ENCODE results near the gene CADM1. TPM values are rescaled to one million over a fixed set of nuclear protein-coding genes. Genes with fewer than 3 reads are reported as not detected.

Gene CADM1
- total RNA-seq, 1 donor from 2014 or later: 1.7 TPM

- Mint-ChIP-seq H3K9me3 (no peaks in the 10 kb centered on the region), H3K4me1 (ENCODE audit: low read depth) (no peaks in the 10 kb centered on the region), H3K27ac (no peak overlapping the region), H3K27me3 (ENCODE audit: low read depth) (no peaks in the 10 kb centered on the region), H3K4me3 (ENCODE audit: low read depth) (no peak overlapping the region), H3K36me3 (ENCODE audit: low read depth) (no peaks in the 10 kb centered on the region)
- no peak for DNase-seq (ENCODE audit: low spot score)
- intact Hi-C loops (cut with micrococcal nuclease): no loop called here
These were observed 42.1 kb downstream of the CADM1 start for GRCh38 chr11:115462004-115462541.

GRCh38 chr11:115460512-115460911 lies 43.7 kb downstream of the CADM1 start:
- no peaks in the 10 kb centered on the region for H3K9me3 Mint-ChIP-seq
- no peaks in the 10 kb centered on the region for H3K27me3 Mint-ChIP-seq (ENCODE audit: low read depth)
- H3K27ac Mint-ChIP-seq: no peak overlapping the region
- H3K4me1 Mint-ChIP-seq (ENCODE audit: low read depth): no peaks in the 10 kb centered on the region
- intact Hi-C loops (cut with micrococcal nuclease): no loop called here
- H3K4me3 Mint-ChIP-seq (ENCODE audit: low read depth): no peak overlapping the region
- no peaks in the 10 kb centered on the region for H3K36me3 Mint-ChIP-seq (ENCODE audit: low read depth)
- DNase-seq (ENCODE audit: low spot score): no peak

- Mint-ChIP-seq H3K27me3 (ENCODE audit: low read depth) (no peaks in the 10 kb centered on the region), H3K36me3 (ENCODE audit: low read depth) (no peaks in the 10 kb centered on the region), H3K27ac (no peak overlapping the region), H3K4me3 (ENCODE audit: low read depth) (no peak overlapping the region), H3K4me1 (ENCODE audit: low read depth) (no peaks in the 10 kb centered on the region), H3K9me3 (no peaks in the 10 kb centered on the region)
- no peak for DNase-seq (ENCODE audit: low spot score)
- intact Hi-C loops (cut with micrococcal nuclease): no loop called here
These were observed 44.7 kb downstream of the CADM1 start for GRCh38 chr11:115459563-115459962.

GRCh38 chr11:115458877-115459276 lies 45.3 kb downstream of the CADM1 start:
- no peak overlapping the region for H3K27ac Mint-ChIP-seq
- no peaks in the 10 kb centered on the region for H3K9me3 Mint-ChIP-seq
- no peaks in the 10 kb centered on the region for H3K36me3 Mint-ChIP-seq (ENCODE audit: low read depth)
- no peaks in the 10 kb centered on the region for H3K27me3 Mint-ChIP-seq (ENCODE audit: low read depth)
- H3K4me3 Mint-ChIP-seq (ENCODE audit: low read depth): no peak overlapping the region
- no peaks in the 10 kb centered on the region for H3K4me1 Mint-ChIP-seq (ENCODE audit: low read depth)
- intact Hi-C loops (cut with micrococcal nuclease): no loop called here
- no peak for DNase-seq (ENCODE audit: low spot score)

- no peak overlapping the region for H3K4me3 Mint-ChIP-seq (ENCODE audit: low read depth)
- no peaks in the 10 kb centered on the region for H3K36me3 Mint-ChIP-seq (ENCODE audit: low read depth)
- no peak for DNase-seq (ENCODE audit: low spot score)
- H3K9me3 Mint-ChIP-seq: no peaks in the 10 kb centered on the region
- intact Hi-C loops (cut with micrococcal nuclease): no loop called here
- no peaks in the 10 kb centered on the region for H3K4me1 Mint-ChIP-seq (ENCODE audit: low read depth)
- H3K27ac Mint-ChIP-seq: no peak overlapping the region
- no peaks in the 10 kb centered on the region for H3K27me3 Mint-ChIP-seq (ENCODE audit: low read depth)
These were observed 48.2 kb downstream of the CADM1 start for GRCh38 chr11:115456019-115456418.

- H3K9me3 Mint-ChIP-seq: no peaks in the 10 kb centered on the region
- no peak overlapping the region for H3K4me3 Mint-ChIP-seq (ENCODE audit: low read depth)
- H3K27me3 Mint-ChIP-seq (ENCODE audit: low read depth): no peaks in the 10 kb centered on the region
- no peaks in the 10 kb centered on the region for H3K36me3 Mint-ChIP-seq (ENCODE audit: low read depth)
- H3K27ac Mint-ChIP-seq: no peak overlapping the region
- intact Hi-C loops (cut with micrococcal nuclease): no loop called here
- no peaks in the 10 kb centered on the region for H3K4me1 Mint-ChIP-seq (ENCODE audit: low read depth)
- DNase-seq (ENCODE audit: low spot score): no peak
These were observed 48.6 kb downstream of the CADM1 start for GRCh38 chr11:115455613-115456012.

GRCh38 chr11:115454525-115454924 lies 49.7 kb downstream of the CADM1 start:
- no peak for DNase-seq (ENCODE audit: low spot score)
- Mint-ChIP-seq H3K27me3 (ENCODE audit: low read depth) (no peaks in the 10 kb centered on the region), H3K4me1 (ENCODE audit: low read depth) (no peaks in the 10 kb centered on the region), H3K4me3 (ENCODE audit: low read depth) (no peak overlapping the region), H3K9me3 (no peaks in the 10 kb centered on the region), H3K36me3 (ENCODE audit: low read depth) (no peaks in the 10 kb centered on the region), H3K27ac (no peak overlapping the region)
- intact Hi-C loops (cut with micrococcal nuclease): no loop called here

GRCh38 chr11:115453693-115454490 lies 50.3 kb downstream of the CADM1 start:
- DNase-seq (ENCODE audit: low spot score): no peak
- Mint-ChIP-seq H3K9me3 (no peaks in the 10 kb centered on the region), H3K36me3 (ENCODE audit: low read depth) (no peaks in the 10 kb centered on the region), H3K27me3 (ENCODE audit: low read depth) (no peaks in the 10 kb centered on the region), H3K4me3 (ENCODE audit: low read depth) (no peak overlapping the region), H3K27ac (no peak overlapping the region), H3K4me1 (ENCODE audit: low read depth) (no peaks in the 10 kb centered on the region)
- intact Hi-C loops (cut with micrococcal nuclease): no loop called here

GRCh38 chr11:115452241-115452640 lies 52.0 kb downstream of the CADM1 start:
- no peaks in the 10 kb centered on the region for H3K4me1 Mint-ChIP-seq (ENCODE audit: low read depth)
- H3K36me3 Mint-ChIP-seq (ENCODE audit: low read depth): no peaks in the 10 kb centered on the region
- intact Hi-C loops (cut with micrococcal nuclease): no loop called here
- no peaks in the 10 kb centered on the region for H3K27me3 Mint-ChIP-seq (ENCODE audit: low read depth)
- DNase-seq (ENCODE audit: low spot score): no peak
- no peak overlapping the region for H3K4me3 Mint-ChIP-seq (ENCODE audit: low read depth)
- no peak overlapping the region for H3K27ac Mint-ChIP-seq
- peaks cover 8% of the 10 kb centered on the region for H3K9me3 Mint-ChIP-seq

- H3K4me3 Mint-ChIP-seq (ENCODE audit: low read depth): no peak overlapping the region
- intact Hi-C loops (cut with micrococcal nuclease): no loop called here
- no peaks in the 10 kb centered on the region for H3K36me3 Mint-ChIP-seq (ENCODE audit: low read depth)
- H3K27ac Mint-ChIP-seq: no peak overlapping the region
- no peak for DNase-seq (ENCODE audit: low spot score)
- H3K9me3 Mint-ChIP-seq: peaks cover 10% of the 10 kb centered on the region
- no peaks in the 10 kb centered on the region for H3K4me1 Mint-ChIP-seq (ENCODE audit: low read depth)
- no peaks in the 10 kb centered on the region for H3K27me3 Mint-ChIP-seq (ENCODE audit: low read depth)
These were observed 53.7 kb downstream of the CADM1 start for GRCh38 chr11:115450519-115450918.

GRCh38 chr11:115447273-115447864 lies 56.8 kb downstream of the CADM1 start:
- Mint-ChIP-seq H3K4me3 (ENCODE audit: low read depth) (no peak overlapping the region), H3K27ac (no peak overlapping the region), H3K36me3 (ENCODE audit: low read depth) (no peaks in the 10 kb centered on the region), H3K4me1 (ENCODE audit: low read depth) (no peaks in the 10 kb centered on the region), H3K27me3 (ENCODE audit: low read depth) (no peaks in the 10 kb centered on the region), H3K9me3 (peaks cover 10% of the 10 kb centered on the region)
- intact Hi-C loops (cut with micrococcal nuclease): no loop called here
- no peak for DNase-seq (ENCODE audit: low spot score)

- no peaks in the 10 kb centered on the region for H3K4me1 Mint-ChIP-seq (ENCODE audit: low read depth)
- intact Hi-C loops (cut with micrococcal nuclease): no loop called here
- H3K36me3 Mint-ChIP-seq (ENCODE audit: low read depth): no peaks in the 10 kb centered on the region
- no peak overlapping the region for H3K4me3 Mint-ChIP-seq (ENCODE audit: low read depth)
- no peak overlapping the region for H3K27ac Mint-ChIP-seq
- no peaks in the 10 kb centered on the region for H3K27me3 Mint-ChIP-seq (ENCODE audit: low read depth)
- H3K9me3 Mint-ChIP-seq: peaks cover 10% of the 10 kb centered on the region
- no peak for DNase-seq (ENCODE audit: low spot score)
These were observed 58.0 kb downstream of the CADM1 start for GRCh38 chr11:115446214-115446613.

- intact Hi-C loops (cut with micrococcal nuclease): no loop called here
- no peak for DNase-seq (ENCODE audit: low spot score)
- H3K4me3 Mint-ChIP-seq (ENCODE audit: low read depth): no peak overlapping the region
- no peaks in the 10 kb centered on the region for H3K36me3 Mint-ChIP-seq (ENCODE audit: low read depth)
- H3K27ac Mint-ChIP-seq: no peak overlapping the region
- no peaks in the 10 kb centered on the region for H3K27me3 Mint-ChIP-seq (ENCODE audit: low read depth)
- H3K9me3 Mint-ChIP-seq: peaks cover 10% of the 10 kb centered on the region
- no peaks in the 10 kb centered on the region for H3K4me1 Mint-ChIP-seq (ENCODE audit: low read depth)
These were observed 59.7 kb downstream of the CADM1 start for GRCh38 chr11:115444542-115444941.

All from activated T-helper 2 cell treated with anti-CD3 and anti-CD28 coated beads, Interferon-gamma antibody, Interleukin-2, Interleukin-4, amounts not matched to agents 10 μg/mL and 5 μg/mL and 100 μg/mL, durations not matched to agents 14 hours and 24 hours and 36 hours (primary cell).